GM20000 (cell line): ENCODE results near the gene SMYD3.

Source experiments
- DNase-seq: peaks from one replicate; pipeline ENCODE4 v3.0.0; 2012; ENCODE audit warnings: low spot score
- TF ChIP-seq, protein P1 (sequence below): IDR thresholded peaks from 2 replicates; pipeline ENCODE4 v1.5.1; 2012; ENCODE audit warnings: mild to moderate bottlenecking, control low read depth; ENCODE audit errors: extremely low read depth, missing control alignments

SMYD3 gene

DNA sequence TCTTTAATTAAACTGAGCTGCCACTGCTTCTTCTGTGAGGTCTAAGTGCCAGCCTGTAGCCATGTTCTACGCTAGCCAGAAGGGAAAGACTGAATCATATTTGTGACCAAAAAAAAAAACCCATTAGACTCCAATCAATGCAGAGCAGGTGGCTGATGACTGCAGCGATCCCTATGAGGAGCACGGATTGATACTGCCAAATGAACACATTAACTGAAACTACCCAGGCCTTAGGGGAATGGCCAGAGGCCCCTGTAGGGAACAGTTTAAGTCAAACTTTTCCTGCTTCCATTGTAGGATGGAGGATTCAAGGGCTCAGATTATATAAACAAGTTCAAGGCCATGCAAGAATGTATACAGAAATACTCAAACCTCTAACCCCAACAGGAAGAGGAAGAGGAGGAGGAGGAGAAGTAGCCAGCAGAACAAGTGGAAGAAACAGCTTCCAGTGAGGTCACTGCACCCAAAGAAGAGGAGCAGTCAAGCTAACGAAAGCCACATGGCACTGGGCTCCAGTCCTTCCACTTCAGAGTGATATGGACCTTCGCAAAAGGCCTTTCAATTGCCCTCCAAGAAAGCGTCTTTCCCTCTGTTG is 328.3 kb downstream of the SMYD3 start:
- no peak for DNase-seq
- TF ChIP-seq, protein P1, sequence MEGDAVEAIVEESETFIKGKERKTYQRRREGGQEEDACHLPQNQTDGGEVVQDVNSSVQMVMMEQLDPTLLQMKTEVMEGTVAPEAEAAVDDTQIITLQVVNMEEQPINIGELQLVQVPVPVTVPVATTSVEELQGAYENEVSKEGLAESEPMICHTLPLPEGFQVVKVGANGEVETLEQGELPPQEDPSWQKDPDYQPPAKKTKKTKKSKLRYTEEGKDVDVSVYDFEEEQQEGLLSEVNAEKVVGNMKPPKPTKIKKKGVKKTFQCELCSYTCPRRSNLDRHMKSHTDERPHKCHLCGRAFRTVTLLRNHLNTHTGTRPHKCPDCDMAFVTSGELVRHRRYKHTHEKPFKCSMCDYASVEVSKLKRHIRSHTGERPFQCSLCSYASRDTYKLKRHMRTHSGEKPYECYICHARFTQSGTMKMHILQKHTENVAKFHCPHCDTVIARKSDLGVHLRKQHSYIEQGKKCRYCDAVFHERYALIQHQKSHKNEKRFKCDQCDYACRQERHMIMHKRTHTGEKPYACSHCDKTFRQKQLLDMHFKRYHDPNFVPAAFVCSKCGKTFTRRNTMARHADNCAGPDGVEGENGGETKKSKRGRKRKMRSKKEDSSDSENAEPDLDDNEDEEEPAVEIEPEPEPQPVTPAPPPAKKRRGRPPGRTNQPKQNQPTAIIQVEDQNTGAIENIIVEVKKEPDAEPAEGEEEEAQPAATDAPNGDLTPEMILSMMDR = no peak

DNA sequence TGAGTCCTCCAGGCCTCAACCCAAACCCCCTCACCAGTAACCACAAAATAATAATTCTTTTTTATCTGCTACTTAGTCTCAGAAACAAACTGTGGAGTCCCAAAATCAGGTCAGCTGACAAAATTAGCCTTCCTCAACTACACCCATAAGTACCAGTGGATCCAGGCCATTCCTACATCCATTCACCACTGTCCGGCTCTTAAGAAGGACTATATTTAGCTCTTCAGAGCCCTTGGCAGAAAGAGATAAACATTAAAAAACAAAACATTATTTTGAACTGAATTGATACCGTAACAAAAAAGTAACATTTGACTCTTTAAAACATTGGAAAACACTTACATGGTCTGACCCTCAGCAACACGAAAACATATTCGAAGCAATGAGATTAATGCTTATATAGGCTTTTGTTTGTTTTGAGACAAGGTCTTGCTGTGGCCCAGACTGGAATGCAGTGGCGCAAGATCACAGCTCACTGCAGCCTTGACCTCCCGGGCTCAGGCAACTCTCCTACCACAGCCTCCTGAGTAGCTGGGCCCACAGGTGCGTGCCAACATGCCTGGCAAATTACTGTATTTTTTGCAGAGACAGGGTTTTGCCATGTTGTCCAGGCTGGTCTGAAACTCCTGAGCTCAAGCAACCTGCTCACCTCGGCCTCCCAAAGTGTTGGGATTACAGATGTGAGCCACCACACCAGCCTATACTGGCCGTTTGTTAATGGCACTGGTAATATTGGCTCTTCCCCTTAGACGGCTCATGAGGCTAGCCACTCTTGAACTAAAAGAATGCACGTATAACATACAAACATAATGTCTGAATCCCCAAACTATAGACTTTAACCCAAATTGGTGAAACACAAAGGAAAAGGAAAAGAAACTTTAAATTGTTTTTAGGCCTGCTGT is 330.7 kb downstream of the SMYD3 start:
- no peak for DNase-seq
- TF ChIP-seq, protein P1 = no peak

DNA sequence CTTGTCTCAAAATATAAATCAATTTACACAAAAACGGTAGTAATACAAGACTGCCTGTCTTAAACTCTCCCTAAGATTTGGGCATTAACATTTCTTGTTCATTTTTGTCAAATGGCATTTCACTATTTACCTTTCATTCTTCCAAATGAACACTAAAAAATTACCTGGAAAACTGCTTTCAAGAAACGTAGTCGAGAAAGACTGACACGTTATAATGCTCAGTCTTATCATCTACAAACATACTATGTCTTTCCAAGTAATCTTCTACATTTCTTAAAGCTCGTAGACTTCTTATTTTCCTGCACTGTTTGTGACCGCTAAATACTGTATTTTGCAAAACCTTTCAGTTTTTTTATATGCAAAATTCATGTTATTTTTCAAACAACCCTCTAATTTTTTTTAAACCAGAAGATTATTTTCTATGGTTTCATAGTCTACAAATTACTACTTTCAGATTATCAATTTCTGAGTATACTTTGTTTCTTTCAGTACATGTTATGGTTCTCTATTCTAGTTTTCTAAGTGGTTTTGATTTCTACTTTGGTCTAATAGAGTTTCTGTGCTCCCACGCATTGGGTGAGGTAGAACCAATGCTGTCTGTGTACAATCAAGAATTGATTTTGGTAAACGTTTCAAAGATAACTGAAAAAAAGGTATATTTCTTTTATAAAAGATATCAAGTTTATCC is 336.4 kb downstream of the SMYD3 start:
- peak; percentile 25 for DNase-seq
- TF ChIP-seq, protein P1 = no peak

DNA sequence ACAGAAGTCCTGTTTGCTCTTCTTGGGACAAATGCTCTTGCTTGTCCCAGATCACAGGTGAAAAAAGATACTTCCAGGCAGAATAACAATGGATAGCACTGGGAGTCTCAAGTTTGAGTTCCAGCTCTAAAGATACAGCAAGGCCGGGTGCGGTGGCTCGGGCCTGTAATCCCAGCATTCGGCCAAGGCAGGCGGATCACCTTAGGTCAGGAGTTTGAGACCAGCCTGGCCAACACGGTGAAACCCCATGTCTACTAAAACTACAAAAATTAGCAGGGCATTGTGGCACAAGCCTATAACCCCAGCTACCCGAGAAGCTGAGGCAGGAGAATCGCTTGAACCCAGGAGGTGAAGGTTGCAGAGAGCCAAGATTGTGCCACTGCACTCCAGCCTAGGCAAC is 337.6 kb downstream of the SMYD3 start:
- TF ChIP-seq, protein P1 = no peak
- no peak for DNase-seq

DNA sequence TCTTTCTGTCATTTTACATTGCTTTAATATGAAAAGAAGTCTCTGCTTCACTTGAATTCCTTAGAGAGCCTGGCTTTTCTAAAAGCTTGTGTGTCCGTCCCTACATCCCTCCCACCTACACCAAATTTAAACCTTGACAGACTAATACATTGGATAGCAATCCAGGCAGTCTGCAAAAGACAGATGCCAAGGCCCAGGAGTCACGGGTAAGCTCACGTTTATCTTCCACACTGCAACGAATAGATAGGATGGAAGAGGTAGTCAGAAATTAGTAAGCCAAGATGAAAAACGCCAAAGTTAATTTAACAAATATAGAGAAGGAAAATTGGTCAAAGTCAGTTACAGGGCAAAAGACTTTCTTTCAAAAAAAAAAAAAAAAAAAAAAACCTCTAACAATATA is 338.1 kb downstream of the SMYD3 start:
- TF ChIP-seq, protein P1 = no peak

DNA sequence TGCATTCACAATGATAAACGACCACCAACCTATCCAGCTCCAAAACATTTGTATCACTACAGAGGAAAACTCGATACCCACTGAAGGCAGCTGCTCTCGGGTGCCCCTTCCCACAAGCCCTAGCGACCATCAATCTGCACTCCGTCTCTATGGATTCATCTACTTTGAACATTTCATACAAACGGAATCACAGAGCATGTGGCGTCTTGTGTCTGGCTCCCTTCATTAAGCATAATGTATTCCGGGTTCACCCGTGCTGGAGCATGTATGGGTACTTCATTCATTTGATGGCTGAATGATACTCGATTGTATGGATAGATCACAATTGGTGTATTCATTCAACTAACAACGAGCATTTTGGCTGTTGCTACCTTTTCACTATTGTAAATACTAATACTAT is 340.2 kb downstream of the SMYD3 start:
- DNase-seq = no peak
- TF ChIP-seq, protein P1 = no peak

More for the DNA sequence above, 338.1 kb downstream of the SMYD3 start:
- no peak for DNase-seq
